ENCODE results near the gene LRRFIP1. TPM values are rescaled to one million over a fixed set of nuclear protein-coding genes. Genes with fewer than 3 reads are reported as not detected.

Gene LRRFIP1
- total and polyA plus RNA-seq, 10 of the 15 experiments (the other 5 are each of a cell fraction or from before 2014, with no cell fraction given) = 36.2 to 120 (median 74.3) TPM

DNA sequence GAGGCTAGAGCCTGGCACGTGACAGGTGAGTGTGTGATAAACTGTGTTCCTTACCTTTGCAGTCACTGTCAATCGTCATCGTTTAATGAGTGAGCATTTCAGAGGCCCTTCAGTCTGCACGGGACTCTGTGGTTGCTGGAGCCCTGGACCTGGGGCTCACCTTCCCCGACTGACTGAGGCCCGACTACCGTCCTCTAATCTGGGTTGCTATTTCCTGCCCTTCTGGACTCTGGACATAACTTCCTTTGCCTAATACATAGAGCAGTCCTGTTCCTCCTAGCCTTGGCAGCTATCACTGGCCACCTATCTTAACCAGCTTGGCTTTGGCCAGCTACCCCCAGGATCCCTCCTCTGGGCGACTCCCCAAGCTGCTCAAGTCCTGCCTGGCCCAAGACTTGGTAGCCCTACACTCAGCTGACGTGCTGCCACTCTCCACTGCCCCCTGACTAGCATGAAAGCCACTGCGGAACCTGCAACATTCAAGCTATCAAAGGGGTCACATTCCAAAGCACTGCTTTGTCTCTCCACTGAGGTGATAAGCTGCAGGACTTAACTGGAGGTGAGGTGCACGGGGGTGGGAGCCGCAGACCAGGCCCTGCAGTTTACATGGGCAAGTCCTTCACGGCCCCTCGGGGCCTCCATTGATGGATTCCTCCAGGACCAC, 25.8 kb upstream of the LRRFIP1 start:
- Histone ChIP-seq H2AFZ (ENCODE audit: control insufficient read depth, low read depth, low read length) (no peak overlapping the region), H3K9me3 (replicated peaks; ENCODE audit: control insufficient read depth, insufficient read depth, low read length) (no peaks in the 10 kb centered on the region), H3K27ac (ENCODE audit: control insufficient read depth, insufficient read depth) (no peak overlapping the region), H3K36me3 (ENCODE audit: control insufficient read depth in 2 of 2, insufficient read depth in 2 of 2, low read length in 1 of 2) (no peaks in the 10 kb centered on the region), H3K79me2 (ENCODE audit: control insufficient read depth, insufficient read depth, low read length) (no peaks in the 10 kb centered on the region), H3K4me1 (ENCODE audit: control insufficient read depth, insufficient read depth, low read length) (peaks cover 8% of the 10 kb centered on the region), H3K27me3 (replicated peaks in 1 of 2; ENCODE audit: control insufficient read depth in 2 of 2, insufficient read depth in 2 of 2, low read length in 1 of 2) (no peaks in the 10 kb centered on the region), H3K9ac (ENCODE audit: control insufficient read depth, insufficient read depth, low read length) (no peak overlapping the region), H3K4me2 (ENCODE audit: control insufficient read depth, insufficient read depth) (no peak overlapping the region), H3K4me3 (no peak overlapping the region), H4K20me1 (ENCODE audit: control insufficient read depth, insufficient read depth) (no peaks in the 10 kb centered on the region)
- TF ChIP-seq NRF1 (conservative IDR thresholded peaks at IDR 0.05; ENCODE audit: low read depth, low read length) (no peak), DPF2 (IDR thresholded peaks at IDR 0.05) (no peak), TBL1XR1 (IDR thresholded peaks at IDR 0.05; ENCODE audit: low read depth, low read length) (no peak), POLR2A (IDR thresholded peaks at IDR 0.05; ENCODE audit: low read depth, low read length) (no peak)
- TF ChIP-seq, protein P1, sequence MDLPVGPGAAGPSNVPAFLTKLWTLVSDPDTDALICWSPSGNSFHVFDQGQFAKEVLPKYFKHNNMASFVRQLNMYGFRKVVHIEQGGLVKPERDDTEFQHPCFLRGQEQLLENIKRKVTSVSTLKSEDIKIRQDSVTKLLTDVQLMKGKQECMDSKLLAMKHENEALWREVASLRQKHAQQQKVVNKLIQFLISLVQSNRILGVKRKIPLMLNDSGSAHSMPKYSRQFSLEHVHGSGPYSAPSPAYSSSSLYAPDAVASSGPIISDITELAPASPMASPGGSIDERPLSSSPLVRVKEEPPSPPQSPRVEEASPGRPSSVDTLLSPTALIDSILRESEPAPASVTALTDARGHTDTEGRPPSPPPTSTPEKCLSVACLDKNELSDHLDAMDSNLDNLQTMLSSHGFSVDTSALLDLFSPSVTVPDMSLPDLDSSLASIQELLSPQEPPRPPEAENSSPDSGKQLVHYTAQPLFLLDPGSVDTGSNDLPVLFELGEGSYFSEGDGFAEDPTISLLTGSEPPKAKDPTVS (IDR thresholded peaks at IDR 0.05; ENCODE audit: low read depth, low read length) = no peak
- TF ChIP-seq, protein P2, sequence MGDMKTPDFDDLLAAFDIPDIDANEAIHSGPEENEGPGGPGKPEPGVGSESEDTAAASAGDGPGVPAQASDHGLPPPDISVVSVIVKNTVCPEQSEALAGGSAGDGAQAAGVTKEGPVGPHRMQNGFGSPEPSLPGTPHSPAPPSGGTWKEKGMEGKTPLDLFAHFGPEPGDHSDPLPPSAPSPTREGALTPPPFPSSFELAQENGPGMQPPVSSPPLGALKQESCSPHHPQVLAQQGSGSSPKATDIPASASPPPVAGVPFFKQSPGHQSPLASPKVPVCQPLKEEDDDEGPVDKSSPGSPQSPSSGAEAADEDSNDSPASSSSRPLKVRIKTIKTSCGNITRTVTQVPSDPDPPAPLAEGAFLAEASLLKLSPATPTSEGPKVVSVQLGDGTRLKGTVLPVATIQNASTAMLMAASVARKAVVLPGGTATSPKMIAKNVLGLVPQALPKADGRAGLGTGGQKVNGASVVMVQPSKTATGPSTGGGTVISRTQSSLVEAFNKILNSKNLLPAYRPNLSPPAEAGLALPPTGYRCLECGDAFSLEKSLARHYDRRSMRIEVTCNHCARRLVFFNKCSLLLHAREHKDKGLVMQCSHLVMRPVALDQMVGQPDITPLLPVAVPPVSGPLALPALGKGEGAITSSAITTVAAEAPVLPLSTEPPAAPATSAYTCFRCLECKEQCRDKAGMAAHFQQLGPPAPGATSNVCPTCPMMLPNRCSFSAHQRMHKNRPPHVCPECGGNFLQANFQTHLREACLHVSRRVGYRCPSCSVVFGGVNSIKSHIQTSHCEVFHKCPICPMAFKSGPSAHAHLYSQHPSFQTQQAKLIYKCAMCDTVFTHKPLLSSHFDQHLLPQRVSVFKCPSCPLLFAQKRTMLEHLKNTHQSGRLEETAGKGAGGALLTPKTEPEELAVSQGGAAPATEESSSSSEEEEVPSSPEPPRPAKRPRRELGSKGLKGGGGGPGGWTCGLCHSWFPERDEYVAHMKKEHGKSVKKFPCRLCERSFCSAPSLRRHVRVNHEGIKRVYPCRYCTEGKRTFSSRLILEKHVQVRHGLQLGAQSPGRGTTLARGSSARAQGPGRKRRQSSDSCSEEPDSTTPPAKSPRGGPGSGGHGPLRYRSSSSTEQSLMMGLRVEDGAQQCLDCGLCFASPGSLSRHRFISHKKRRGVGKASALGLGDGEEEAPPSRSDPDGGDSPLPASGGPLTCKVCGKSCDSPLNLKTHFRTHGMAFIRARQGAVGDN (IDR thresholded peaks at IDR 0.05) = no peak
- TF ChIP-seq, protein P3, sequence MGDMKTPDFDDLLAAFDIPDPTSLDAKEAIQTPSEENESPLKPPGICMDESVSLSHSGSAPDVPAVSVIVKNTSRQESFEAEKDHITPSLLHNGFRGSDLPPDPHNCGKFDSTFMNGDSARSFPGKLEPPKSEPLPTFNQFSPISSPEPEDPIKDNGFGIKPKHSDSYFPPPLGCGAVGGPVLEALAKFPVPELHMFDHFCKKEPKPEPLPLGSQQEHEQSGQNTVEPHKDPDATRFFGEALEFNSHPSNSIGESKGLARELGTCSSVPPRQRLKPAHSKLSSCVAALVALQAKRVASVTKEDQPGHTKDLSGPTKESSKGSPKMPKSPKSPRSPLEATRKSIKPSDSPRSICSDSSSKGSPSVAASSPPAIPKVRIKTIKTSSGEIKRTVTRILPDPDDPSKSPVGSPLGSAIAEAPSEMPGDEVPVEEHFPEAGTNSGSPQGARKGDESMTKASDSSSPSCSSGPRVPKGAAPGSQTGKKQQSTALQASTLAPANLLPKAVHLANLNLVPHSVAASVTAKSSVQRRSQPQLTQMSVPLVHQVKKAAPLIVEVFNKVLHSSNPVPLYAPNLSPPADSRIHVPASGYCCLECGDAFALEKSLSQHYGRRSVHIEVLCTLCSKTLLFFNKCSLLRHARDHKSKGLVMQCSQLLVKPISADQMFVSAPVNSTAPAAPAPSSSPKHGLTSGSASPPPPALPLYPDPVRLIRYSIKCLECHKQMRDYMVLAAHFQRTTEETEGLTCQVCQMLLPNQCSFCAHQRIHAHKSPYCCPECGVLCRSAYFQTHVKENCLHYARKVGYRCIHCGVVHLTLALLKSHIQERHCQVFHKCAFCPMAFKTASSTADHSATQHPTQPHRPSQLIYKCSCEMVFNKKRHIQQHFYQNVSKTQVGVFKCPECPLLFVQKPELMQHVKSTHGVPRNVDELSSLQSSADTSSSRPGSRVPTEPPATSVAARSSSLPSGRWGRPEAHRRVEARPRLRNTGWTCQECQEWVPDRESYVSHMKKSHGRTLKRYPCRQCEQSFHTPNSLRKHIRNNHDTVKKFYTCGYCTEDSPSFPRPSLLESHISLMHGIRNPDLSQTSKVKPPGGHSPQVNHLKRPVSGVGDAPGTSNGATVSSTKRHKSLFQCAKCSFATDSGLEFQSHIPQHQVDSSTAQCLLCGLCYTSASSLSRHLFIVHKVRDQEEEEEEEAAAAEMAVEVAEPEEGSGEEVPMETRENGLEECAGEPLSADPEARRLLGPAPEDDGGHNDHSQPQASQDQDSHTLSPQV (IDR thresholded peaks at IDR 0.05) = no peak
- no TSS peak for BruUV-seq (replicated peaks)
- ChIA-PET CTCF (interaction anchor here (0.6 to 2.8 kb wide), 8 partner anchors 12 to 144 kb away, joined by 3 to 11 read pairs (median 3); no protein-coding TSS in a partner anchor), POLR2A (interaction anchor here (0.8 kb wide), 1 partner anchor 13 kb away, joined by 3 read pairs; no protein-coding TSS in a partner anchor), SMC1A (ENCODE audit: uncharacterized antibody, unreplicated experiment) (interaction anchor here (0.9 to 2.1 kb wide), 7 partner anchors 11 to 95 kb away, joined by 3 to 7 read pairs (median 3); partner anchors contain the start of gene RAB17), RAD21 (ENCODE audit: unreplicated experiment) (interaction anchor here (1.0 to 2.3 kb wide), 5 partner anchors 12 to 143 kb away, joined by 3 to 7 read pairs (median 5); no protein-coding TSS in a partner anchor)
- WGBS (ENCODE audit: insufficient coverage, insufficient replicate concordance, low lambda C conversion rate, missing lambda C conversion rate) = 85% methylated on average over 14 of the region's 14 CpGs
- in situ Hi-C loops (cut with MboI) (no loop called here), intact Hi-C loops (cut with micrococcal nuclease; ENCODE audit: unreplicated experiment) (no loop called here)
- ATAC-seq (no peak), FAIRE-seq (no peak), DNase-seq (ENCODE audit: low read depth, low spot score) (no peak)

Data from GM12878 (cell line).